Activated CD8-positive, alpha-beta memory T cell treated with anti-CD3 and anti-CD28 coated beads, Interleukin-2, amount 10 ng/mL, durations not matched to agents 7 days and 5 days (primary cell): ENCODE measurements around the gene SLC22A23. TPM values are rescaled to one million over a fixed set of nuclear protein-coding genes. Genes with fewer than 3 reads are reported as not detected.

Experiments used
- ATAC-seq: fragments of 150-1000 bp; cut with Tn5 transposase; one replicate; pipeline ENCODE4 v1.10.0; 2021; ENCODE audit warnings: moderate library complexity
- CTCF ChIA-PET: fragments of 350-600 bp; sonication (Branson Sonifier 250); formaldehyde crosslinking; loops from one replicate; lab custom pipeline; 2021; ENCODE audit warnings: antibody characterized with exemption; lab: Charles Lee
- DNase-seq: peaks from one replicate; pipeline ENCODE4 v3.0.0-alpha.2; 2020
- H3K27ac Mint-ChIP-seq: one replicate; pipeline ENCODE4 v1.8.0; 2021; ENCODE audit warnings: mild to moderate bottlenecking, mixed read lengths
- H3K27me3 Mint-ChIP-seq: one replicate; pipeline ENCODE4 v1.8.0; 2021; ENCODE audit warnings: mixed read lengths
- H3K36me3 Mint-ChIP-seq: one replicate; pipeline ENCODE4 v1.8.0; 2021; ENCODE audit warnings: mild to moderate bottlenecking, mixed read lengths
- H3K4me1 Mint-ChIP-seq: one replicate; pipeline ENCODE4 v1.8.0; 2021; ENCODE audit warnings: mixed read lengths
- H3K4me3 Mint-ChIP-seq: one replicate; pipeline ENCODE4 v1.8.0; 2021; ENCODE audit warnings: mild to moderate bottlenecking, moderate library complexity, mixed read lengths
- H3K9me3 Mint-ChIP-seq: one replicate; pipeline ENCODE4 v1.8.0; 2022; ENCODE audit warnings: low read depth, mixed read lengths
- total RNA-seq, 2 experiments: library from RNA; stranded (reverse); gene quantifications; one replicate each; pipeline ENCODE4 v1.2.3, GENCODE V29; 2021

The SLC22A23 gene
- total RNA-seq, 2 experiments from 2014 or later, result 0.07 to 0.20 TPM

- CTCF ChIA-PET, result no interaction called here
- H3K4me1 Mint-ChIP-seq, result no peaks in the 10 kb centered on the region
- no peaks in the 10 kb centered on the region for H3K9me3 Mint-ChIP-seq
- H3K27ac Mint-ChIP-seq, result no peak overlapping the region
- H3K27me3 Mint-ChIP-seq, result peaks cover 19% of the 10 kb centered on the region
- ATAC-seq (no peak), DNase-seq (no peak)
- H3K36me3 Mint-ChIP-seq, result no peaks in the 10 kb centered on the region
- no peak overlapping the region for H3K4me3 Mint-ChIP-seq
Measured at GRCh38 chr6:3406891-3407809, 49.7 kb downstream of the SLC22A23 start.

GRCh38 chr6:3406362-3406821 is 50.5 kb downstream of the SLC22A23 start:
- no peaks in the 10 kb centered on the region for H3K9me3 Mint-ChIP-seq
- peaks cover 16% of the 10 kb centered on the region for H3K27me3 Mint-ChIP-seq
- CTCF ChIA-PET, result no interaction called here
- no peaks in the 10 kb centered on the region for H3K4me1 Mint-ChIP-seq
- no peak for ATAC-seq
- no peaks in the 10 kb centered on the region for H3K36me3 Mint-ChIP-seq
- no peak overlapping the region for H3K4me3 Mint-ChIP-seq
- H3K27ac Mint-ChIP-seq, result no peak overlapping the region
- DNase-seq, result no peak

GRCh38 chr6:3405679-3406078 is 51.2 kb downstream of the SLC22A23 start:
- DNase-seq, result no peak
- H3K27ac Mint-ChIP-seq, result no peak overlapping the region
- H3K4me1 Mint-ChIP-seq, result no peaks in the 10 kb centered on the region
- H3K27me3 Mint-ChIP-seq, result peaks cover 16% of the 10 kb centered on the region
- H3K9me3 Mint-ChIP-seq, result no peaks in the 10 kb centered on the region
- H3K4me3 Mint-ChIP-seq, result no peak overlapping the region
- H3K36me3 Mint-ChIP-seq, result no peaks in the 10 kb centered on the region
- CTCF ChIA-PET, result no interaction called here
- ATAC-seq, result no peak

GRCh38 chr6:3405182-3405518 is 51.7 kb downstream of the SLC22A23 start:
- Mint-ChIP-seq H3K36me3 (no peaks in the 10 kb centered on the region), H3K4me3 (no peak overlapping the region), H3K27ac (no peak overlapping the region), H3K4me1 (no peaks in the 10 kb centered on the region), H3K27me3 (peaks cover 16% of the 10 kb centered on the region), H3K9me3 (no peaks in the 10 kb centered on the region)
- DNase-seq (no peak), ATAC-seq (no peak)
- CTCF ChIA-PET, result no interaction called here

GRCh38 chr6:3403238-3404173 is 53.3 kb downstream of the SLC22A23 start:
- H3K36me3 Mint-ChIP-seq, result no peaks in the 10 kb centered on the region
- no peaks in the 10 kb centered on the region for H3K4me1 Mint-ChIP-seq
- ATAC-seq (no peak), DNase-seq (no peak)
- no peak overlapping the region for H3K27ac Mint-ChIP-seq
- CTCF ChIA-PET, result interaction anchor here (0.7 kb wide), 1 partner anchor 66 kb away, joined by 3 read pairs; no protein-coding TSS in a partner anchor
- H3K9me3 Mint-ChIP-seq, result no peaks in the 10 kb centered on the region
- peaks cover 16% of the 10 kb centered on the region for H3K27me3 Mint-ChIP-seq
- H3K4me3 Mint-ChIP-seq, result no peak overlapping the region

GRCh38 chr6:3402310-3403237 is 54.3 kb downstream of the SLC22A23 start:
- H3K27ac Mint-ChIP-seq, result no peak overlapping the region
- no peak overlapping the region for H3K4me3 Mint-ChIP-seq

GRCh38 chr6:3400162-3400561 is 56.7 kb downstream of the SLC22A23 start:
- no peaks in the 10 kb centered on the region for H3K4me1 Mint-ChIP-seq
- no peak overlapping the region for H3K27ac Mint-ChIP-seq
- ATAC-seq, result no peak
- DNase-seq, result no peak
- CTCF ChIA-PET, result interaction anchor here (1.5 kb wide), 1 partner anchor 332 kb away, joined by 3 read pairs; no protein-coding TSS in a partner anchor
- H3K36me3 Mint-ChIP-seq, result no peaks in the 10 kb centered on the region
- peaks cover 4% of the 10 kb centered on the region for H3K27me3 Mint-ChIP-seq
- H3K4me3 Mint-ChIP-seq, result no peak overlapping the region
- no peaks in the 10 kb centered on the region for H3K9me3 Mint-ChIP-seq

More at GRCh38 chr6:3402310-3403237, 54.3 kb downstream of the SLC22A23 start:
- no peaks in the 10 kb centered on the region for H3K4me1 Mint-ChIP-seq
- DNase-seq (no peak), ATAC-seq (peak; percentile 27)
- H3K27me3 Mint-ChIP-seq, result peaks cover 15% of the 10 kb centered on the region
- H3K36me3 Mint-ChIP-seq, result no peaks in the 10 kb centered on the region
- CTCF ChIA-PET, result interaction anchor here (1.9 kb wide), 1 partner anchor 8 kb away, joined by 6 read pairs; no protein-coding TSS in a partner anchor
- H3K9me3 Mint-ChIP-seq, result no peaks in the 10 kb centered on the region

GRCh38 chr6:3398755-3399696 is 57.8 kb downstream of the SLC22A23 start:
- no peak overlapping the region for H3K27ac Mint-ChIP-seq
- no peak for ATAC-seq
- CTCF ChIA-PET, result interaction anchor here (0.7 to 1.5 kb wide), 2 partner anchors 35 to 333 kb away, joined by 3 to 4 read pairs; no protein-coding TSS in a partner anchor
- peaks cover 4% of the 10 kb centered on the region for H3K27me3 Mint-ChIP-seq
- no peak for DNase-seq
- no peaks in the 10 kb centered on the region for H3K4me1 Mint-ChIP-seq
- H3K36me3 Mint-ChIP-seq, result no peaks in the 10 kb centered on the region
- no peak overlapping the region for H3K4me3 Mint-ChIP-seq
- no peaks in the 10 kb centered on the region for H3K9me3 Mint-ChIP-seq

- H3K27ac Mint-ChIP-seq, result no peak overlapping the region
- H3K4me3 Mint-ChIP-seq, result no peak overlapping the region
- H3K36me3 Mint-ChIP-seq, result no peaks in the 10 kb centered on the region
- no peaks in the 10 kb centered on the region for H3K27me3 Mint-ChIP-seq
- CTCF ChIA-PET, result interaction anchor here (0.7 kb wide), 1 partner anchor 34 kb away, joined by 4 read pairs; no protein-coding TSS in a partner anchor
- no peaks in the 10 kb centered on the region for H3K9me3 Mint-ChIP-seq
- DNase-seq (no peak), ATAC-seq (no peak)
- no peaks in the 10 kb centered on the region for H3K4me1 Mint-ChIP-seq
Measured at GRCh38 chr6:3398165-3398562, 58.7 kb downstream of the SLC22A23 start.

- Mint-ChIP-seq H3K36me3 (no peaks in the 10 kb centered on the region), H3K4me3 (no peak overlapping the region), H3K27me3 (no peaks in the 10 kb centered on the region), H3K4me1 (no peaks in the 10 kb centered on the region), H3K27ac (no peak overlapping the region), H3K9me3 (no peaks in the 10 kb centered on the region)
- ATAC-seq, result no peak
- DNase-seq, result no peak
- CTCF ChIA-PET, result no interaction called here
Measured at GRCh38 chr6:3397229-3398164, 59.4 kb downstream of the SLC22A23 start.
